Parietal lobe (tissue), 2 donors: ENCODE results near the gene SRGAP1. TPM values are rescaled to one million over a fixed set of nuclear protein-coding genes. Genes with fewer than 3 reads are reported as not detected.

ENCODE experiments used
- small RNA-seq: library from RNA; depleted of rRNA; stranded (forward); fragments of <200 nt; gene quantifications from one replicate; pipeline ENCODE3, GENCODE V24; 2014; ENCODE audit warnings: low replicate concordance
- total RNA-seq: library from RNA; depleted of rRNA; stranded (reverse); fragments of >200 nt; gene quantifications from one replicate; pipeline ENCODE4 v1.2.3, GENCODE V29; 2014

Gene SRGAP1
- 99.2 TPM for total RNA-seq

DNA sequence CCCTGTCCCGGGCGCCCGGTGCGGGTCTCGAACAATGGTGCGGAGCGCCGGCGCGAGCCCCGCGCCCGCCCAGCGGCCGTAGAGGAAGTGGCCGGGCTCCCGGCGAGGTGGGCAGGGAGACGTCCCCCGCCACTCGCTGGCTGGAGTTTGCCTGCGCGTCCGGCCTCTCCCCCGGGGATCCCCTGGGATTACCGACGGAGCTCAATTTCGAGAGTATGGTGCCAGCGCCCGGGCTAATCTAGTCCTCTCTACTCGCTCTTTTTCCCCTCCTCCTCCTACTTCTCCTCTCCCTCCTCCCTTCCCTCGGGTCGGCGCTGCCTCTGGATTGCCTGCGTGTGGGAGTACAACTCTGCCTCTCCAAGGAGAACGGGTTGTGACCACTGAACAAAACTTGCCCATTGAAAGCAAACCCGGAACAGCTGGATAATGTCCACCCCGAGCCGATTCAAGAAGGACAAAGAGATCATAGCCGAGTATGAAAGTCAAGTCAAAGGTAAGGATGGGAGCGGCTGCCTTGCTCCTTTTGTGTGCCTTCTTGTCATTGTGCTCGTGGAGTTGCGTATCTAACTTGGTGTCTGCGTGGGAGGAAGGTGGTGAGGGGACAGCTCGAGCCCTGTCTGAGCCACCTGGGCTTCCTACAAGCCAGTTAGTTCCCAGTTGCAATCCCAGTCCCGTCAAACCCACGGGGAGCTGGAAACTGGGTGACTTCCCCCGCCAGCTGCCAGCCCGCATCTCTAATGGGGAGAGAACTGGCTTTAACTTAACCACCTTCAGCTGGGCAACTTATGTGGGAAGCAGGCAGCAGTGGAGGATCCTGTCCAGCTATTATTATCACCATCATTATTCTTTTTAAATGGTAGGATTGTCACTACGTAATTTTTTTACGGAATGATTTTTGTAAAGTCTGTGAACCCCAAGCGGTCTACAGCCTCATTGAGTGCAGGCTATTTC, at the start of gene SRGAP1:
SRGAP1 (plus strand) TSS at position 310 of the 951 bp plus-strand sequence; CDS start at position 427, 117 bp downstream.

Small RNA genes within 50 kb of the gene (small RNA-seq; reads per million reads assigned to genes)
- gene AC020611.1: not detected
- gene RNU6-1009P: not detected

Other genes with a start within 250 kb of the SRGAP1 start
- 49.8 TPM for gene DPY19L2, start 176.2 kb upstream of the SRGAP1 start, total RNA-seq
- gene RXYLT1, start 64.8 kb upstream of the SRGAP1 start, total RNA-seq: 11.9 TPM